Esophagus muscularis mucosa (tissue), 4 donors: ENCODE data around the gene GLG1. TPM values are rescaled to one million over a fixed set of nuclear protein-coding genes. Genes with fewer than 3 reads are reported as not detected.

ENCODE experiments used
- DNase-seq: peaks from one replicate; pipeline ENCODE4 v3.0.0-alpha.2; 2017; ENCODE audit errors: extremely low spot score
- H3K27ac ChIP-seq, 4 donors: fragments of 200-600 bp; sonication (generic); replicated peaks in 1 of 4; 1 replicate in 3 of 4; 2 replicates in 1 of 4; pipeline ENCODE4 v1.5.1; 2016 to 2019; ENCODE audit warnings: mild to moderate bottlenecking in 1 of 4
- H3K27me3 ChIP-seq, 4 donors: fragments of 200-600 bp; sonication (generic); one replicate each; pipeline versions ENCODE4 v1.5.1 to v1.6.0; 2016 to 2019
- H3K36me3 ChIP-seq, 4 donors: fragments of 200-600 bp; sonication (generic); one replicate each; pipeline ENCODE4 v1.5.1; 2016 to 2019
- H3K4me1 ChIP-seq, 4 donors: fragments of 200-600 bp; sonication (generic); one replicate each; pipeline ENCODE4 v1.5.1; 2016 to 2019
- H3K4me3 ChIP-seq, 4 donors: fragments of 200-600 bp; sonication (generic); 1 replicate in 2 of 4; 2 replicates in 2 of 4; pipeline ENCODE4 v1.5.1; 2016 to 2019; ENCODE audit warnings: mild to moderate bottlenecking in 4 of 4, moderate library complexity in 1 of 4
- H3K9me3 ChIP-seq, 4 donors: fragments of 200-600 bp; sonication (generic); 1 replicate in 3 of 4; 2 replicates in 1 of 4; pipeline ENCODE4 v1.5.1; 2016 to 2019
- EP300 ChIP-seq: sonication (generic); formaldehyde crosslinking; IDR thresholded peaks from one replicate; pipeline ENCODE4 v1.6.1; 2017; ENCODE audit warnings: antibody characterized with exemption
- POLR2A ChIP-seq: fragments of 450-650 bp; IDR thresholded peaks from one replicate; pipeline ENCODE4 v1.6.1; 2017; ENCODE audit warnings: antibody characterized with exemption, moderate library complexity, mild to moderate bottlenecking, low read depth
- POLR2AphosphoS5 ChIP-seq, 2 donors: sonication (generic); formaldehyde crosslinking; IDR thresholded peaks; one replicate each; pipeline ENCODE4 v1.6.1; 2017; ENCODE audit warnings: antibody characterized with exemption in 2 of 2
- WGBS: methylation state at CpG from one replicate; pipeline ENCODE4 v1.1.5; 2018; 5-methylcytosine and 5-hydroxymethylcytosine counted together
- intact Hi-C: fragments of 100-400 bp; cut with DNase I; formaldehyde crosslinking; loops from one replicate; pipeline ENCODE4 v1.15.1; 2023
- total RNA-seq, 4 donors: library from RNA; depleted of rRNA; stranded (reverse); fragments of >200 nt; gene quantifications; one replicate each; pipeline versions ENCODE4 v1.1.0 to v1.2.1, GENCODE V29; 2016
- TF ChIP-seq, protein P1 (sequence below), 3 experiments: fragments of 200-600 bp in 2 of 3; fragments of 450-650 bp in 1 of 3; sonication (generic) in 2 of 3; IDR thresholded peaks; one replicate each; pipeline ENCODE4 v1.5.1; 2017 to 2019; ENCODE audit warnings: antibody characterized with exemption in 3 of 3, mild to moderate bottlenecking in 2 of 3, moderate library complexity in 1 of 3

The GLG1 gene
- total RNA-seq, 4 donors from 2014 or later: 92.8 to 128 (median 121) TPM

DNA sequence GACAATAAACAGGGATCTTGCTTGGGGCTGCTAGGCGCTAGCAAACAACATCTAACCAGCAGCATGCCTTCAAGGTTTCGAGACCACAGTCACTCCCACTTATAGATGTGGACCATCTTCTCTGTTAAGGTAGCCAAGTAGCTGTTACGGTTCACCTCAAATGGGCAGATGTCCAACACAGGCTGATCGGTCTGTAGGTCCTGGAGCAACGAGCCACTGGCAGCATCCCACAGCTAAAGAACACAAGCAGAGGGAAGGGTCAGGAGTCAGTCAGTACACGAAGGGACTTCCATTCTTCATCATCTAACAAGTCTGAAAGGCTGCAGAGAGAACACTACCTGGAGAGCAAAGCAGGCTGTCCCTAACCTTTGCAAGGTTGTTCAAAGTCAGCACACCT is 16.9 kb upstream of the GLG1 start:
- Histone ChIP-seq H3K27me3 (no peaks in the 10 kb centered on the region), H3K27ac (no peak overlapping the region), H3K4me3 (no peak overlapping the region), H3K4me1 (peaks cover 7 to 13% (median 11%) of the 10 kb centered on the region in 4 donors), H3K36me3 (peaks cover 32 to 81% (median 65%) of the 10 kb centered on the region in 4 donors), H3K9me3 (no peaks in the 10 kb centered on the region)
- 100% methylated on average over 2 of the region's 6 CpGs for WGBS
- no peak for DNase-seq
- intact Hi-C loops: loop anchor here (10.0 kb wide), 2 partner anchors 139 to 319 kb away; no protein-coding TSS in a partner anchor
- TF ChIP-seq EP300 (no peak), POLR2AphosphoS5 (IDR thresholded peaks at IDR 0.05) (no peak)
- TF ChIP-seq, protein P1, sequence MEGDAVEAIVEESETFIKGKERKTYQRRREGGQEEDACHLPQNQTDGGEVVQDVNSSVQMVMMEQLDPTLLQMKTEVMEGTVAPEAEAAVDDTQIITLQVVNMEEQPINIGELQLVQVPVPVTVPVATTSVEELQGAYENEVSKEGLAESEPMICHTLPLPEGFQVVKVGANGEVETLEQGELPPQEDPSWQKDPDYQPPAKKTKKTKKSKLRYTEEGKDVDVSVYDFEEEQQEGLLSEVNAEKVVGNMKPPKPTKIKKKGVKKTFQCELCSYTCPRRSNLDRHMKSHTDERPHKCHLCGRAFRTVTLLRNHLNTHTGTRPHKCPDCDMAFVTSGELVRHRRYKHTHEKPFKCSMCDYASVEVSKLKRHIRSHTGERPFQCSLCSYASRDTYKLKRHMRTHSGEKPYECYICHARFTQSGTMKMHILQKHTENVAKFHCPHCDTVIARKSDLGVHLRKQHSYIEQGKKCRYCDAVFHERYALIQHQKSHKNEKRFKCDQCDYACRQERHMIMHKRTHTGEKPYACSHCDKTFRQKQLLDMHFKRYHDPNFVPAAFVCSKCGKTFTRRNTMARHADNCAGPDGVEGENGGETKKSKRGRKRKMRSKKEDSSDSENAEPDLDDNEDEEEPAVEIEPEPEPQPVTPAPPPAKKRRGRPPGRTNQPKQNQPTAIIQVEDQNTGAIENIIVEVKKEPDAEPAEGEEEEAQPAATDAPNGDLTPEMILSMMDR (IDR thresholded peaks at IDR 0.05): no peak

DNA sequence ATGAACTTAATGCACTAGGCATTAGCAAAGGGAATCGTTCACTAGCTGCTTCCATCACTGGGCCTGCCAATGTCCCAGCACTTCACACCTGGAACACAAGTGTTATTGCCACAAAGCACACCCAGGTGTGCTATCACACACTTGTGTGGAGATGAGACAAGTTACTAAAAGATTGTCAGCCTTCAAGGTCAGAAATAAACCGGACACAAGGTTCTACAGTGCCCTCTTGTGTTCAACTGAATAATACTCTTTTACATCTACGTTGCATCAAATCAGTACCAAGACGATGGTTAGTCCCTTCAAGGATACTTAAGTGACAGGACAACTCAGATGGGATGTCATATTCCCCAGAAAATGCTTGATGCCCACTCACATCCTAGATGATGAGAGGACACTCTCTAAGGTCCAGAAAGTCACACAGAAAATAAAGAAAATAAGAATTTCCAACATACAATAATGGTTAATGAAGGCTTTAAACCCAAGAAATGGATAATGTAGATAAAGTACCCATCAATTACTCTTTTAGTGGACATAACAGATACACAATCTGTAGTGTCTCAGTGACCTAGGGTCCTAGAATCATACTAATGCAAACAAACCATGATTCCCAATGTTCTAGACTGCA is 16.4 kb upstream of the GLG1 start:
- no peak for DNase-seq
- intact Hi-C loops: loop anchor here (10.0 kb wide), 2 partner anchors 139 to 319 kb away; no protein-coding TSS in a partner anchor
- H3K27me3 ChIP-seq: no peaks in the 10 kb centered on the region
- 26% methylated on average over 4 of the region's 4 CpGs for WGBS
- no peak overlapping the region for H3K27ac ChIP-seq
- no peaks in the 10 kb centered on the region for H3K9me3 ChIP-seq
- H3K4me3 ChIP-seq: no peak overlapping the region
- H3K4me1 ChIP-seq: peaks cover 7 to 13% (median 11%) of the 10 kb centered on the region in 4 donors
- H3K36me3 ChIP-seq: peaks cover 32 to 76% (median 60%) of the 10 kb centered on the region in 4 donors
- TF ChIP-seq, protein P1 (IDR thresholded peaks at IDR 0.05): peak; percentile 53 to 63 (median 54)
- TF ChIP-seq POLR2AphosphoS5 (IDR thresholded peaks at IDR 0.05) (no peak), POLR2A (no peak), EP300 (no peak)

DNA sequence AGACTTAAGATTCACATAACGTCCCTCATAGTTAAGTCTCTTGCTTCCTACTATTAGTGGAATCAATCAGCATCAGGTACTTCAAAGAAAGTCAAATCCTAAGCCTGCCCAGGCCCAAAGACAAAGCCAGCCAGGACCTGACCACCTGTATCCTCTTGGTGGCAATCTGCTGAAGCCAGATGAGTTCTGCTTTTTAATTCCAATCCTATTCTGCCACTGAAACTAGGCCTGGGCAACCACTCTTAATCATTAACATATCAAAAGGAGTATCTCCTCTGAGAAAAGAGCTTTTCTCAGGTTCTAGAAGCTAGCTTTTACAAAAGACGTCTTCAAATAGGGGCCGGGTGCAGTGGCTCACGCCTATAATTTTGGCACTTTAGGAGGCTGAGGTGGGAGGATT is 15.1 kb upstream of the GLG1 start:
- no peak overlapping the region for H3K4me3 ChIP-seq
- H3K27me3 ChIP-seq: no peaks in the 10 kb centered on the region
- TF ChIP-seq POLR2A: no peak
- no peak for TF ChIP-seq EP300
- TF ChIP-seq, protein P1 (IDR thresholded peaks at IDR 0.05): no peak
- TF ChIP-seq POLR2AphosphoS5 (IDR thresholded peaks at IDR 0.05): no peak
- intact Hi-C loops: loop anchor here (10.0 kb wide), 2 partner anchors 137 to 317 kb away; no protein-coding TSS in a partner anchor
- peaks cover 0 to 3% (median 1%) of the 10 kb centered on the region in 4 donors for H3K4me1 ChIP-seq
- H3K27ac ChIP-seq: no peak overlapping the region
- 90% methylated on average over 4 of the region's 4 CpGs for WGBS
- H3K9me3 ChIP-seq: no peaks in the 10 kb centered on the region
- peaks cover 32 to 63% (median 46%) of the 10 kb centered on the region in 4 donors for H3K36me3 ChIP-seq
- DNase-seq: no peak

DNA sequence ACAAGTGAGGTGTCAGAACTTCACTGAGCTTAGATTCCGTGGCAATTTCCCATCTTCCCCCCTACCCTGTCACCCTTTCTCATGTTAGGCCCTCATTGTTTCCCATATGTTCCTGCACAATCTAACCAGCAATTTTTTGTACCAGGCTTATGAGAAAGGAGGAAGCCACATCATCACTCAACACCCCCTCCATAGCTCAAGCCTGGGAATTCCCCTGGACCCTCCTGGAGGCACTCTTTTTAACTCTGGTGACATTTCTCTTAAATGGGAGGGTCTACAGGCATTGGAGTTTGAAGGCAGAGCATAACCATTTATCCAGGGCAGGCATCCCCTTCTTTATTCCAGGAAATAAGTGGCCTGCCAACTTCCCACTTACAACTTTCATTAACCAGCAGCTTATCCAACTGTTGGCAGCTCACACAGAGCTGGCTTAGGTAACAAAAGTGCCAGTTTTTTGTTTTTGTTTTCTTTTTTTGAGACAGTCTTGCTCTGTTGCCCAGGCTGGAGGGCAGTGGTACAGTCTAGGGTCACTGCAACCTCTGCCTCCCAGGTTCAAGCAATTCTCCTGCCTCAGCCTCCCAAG is 10.4 kb upstream of the GLG1 start:
- H3K9me3 ChIP-seq: no peaks in the 10 kb centered on the region
- TF ChIP-seq POLR2AphosphoS5 (IDR thresholded peaks at IDR 0.05) (no peak), EP300 (no peak), POLR2A (no peak)
- TF ChIP-seq, protein P1 (IDR thresholded peaks at IDR 0.05): no peak
- no peak overlapping the region for H3K27ac ChIP-seq
- H3K36me3 ChIP-seq: peaks cover 0 to 15% (median 5%) of the 10 kb centered on the region in 4 donors
- no peak for DNase-seq
- no peak overlapping the region for H3K4me3 ChIP-seq
- 100% methylated on average over 1 of the region's 1 CpG for WGBS
- intact Hi-C loops: no loop called here
- no peaks in the 10 kb centered on the region for H3K27me3 ChIP-seq
- no peaks in the 10 kb centered on the region for H3K4me1 ChIP-seq
